ENCODE results near the gene DOK5. TPM values are rescaled to one million over a fixed set of nuclear protein-coding genes. Genes with fewer than 3 reads are reported as not detected.

The DOK5 gene
- total and polyA plus RNA-seq, 2 experiments from 2014 or later: 5.0 to 6.9 TPM

- H3K79me2 ChIP-seq (replicated peaks; ENCODE audit: insufficient read depth): no peaks in the 10 kb centered on the region
- no peak overlapping the region for H3K4me3 ChIP-seq
- no peaks in the 10 kb centered on the region for H3K9me2 ChIP-seq (ENCODE audit: insufficient read depth)
- no peak overlapping the region for H3K4me2 ChIP-seq
- no peaks in the 10 kb centered on the region for H3F3A ChIP-seq (replicated peaks; ENCODE audit: low read depth)
- no peaks in the 10 kb centered on the region for H3K36me3 ChIP-seq (ENCODE audit: insufficient read depth)
- no peaks in the 10 kb centered on the region for H4K20me1 ChIP-seq (replicated peaks; ENCODE audit: insufficient read depth)
- no peaks in the 10 kb centered on the region for H3K36me3 Mint-ChIP-seq (ENCODE audit: low read depth)
- DNase-seq (ENCODE audit: low spot score): no peak
- H3K4me1 Mint-ChIP-seq: no peaks in the 10 kb centered on the region
- no peak overlapping the region for H3K27ac ChIP-seq (ENCODE audit: low read depth)
- H3K4me3 Mint-ChIP-seq: no peak overlapping the region
- peaks cover 6% of the 10 kb centered on the region for H3K27me3 Mint-ChIP-seq (ENCODE audit: insufficient read depth, low read depth, poor library complexity)
- no peak for ATAC-seq
- H3K9me3 Mint-ChIP-seq: no peaks in the 10 kb centered on the region
- H3K4me1 ChIP-seq (ENCODE audit: insufficient read depth): no peaks in the 10 kb centered on the region
- H2AFZ ChIP-seq: no peak overlapping the region
- no peaks in the 10 kb centered on the region for H3K27me3 ChIP-seq (ENCODE audit: insufficient read depth)
- no peak overlapping the region for H3K27ac Mint-ChIP-seq
- TF ChIP-seq, protein P1, sequence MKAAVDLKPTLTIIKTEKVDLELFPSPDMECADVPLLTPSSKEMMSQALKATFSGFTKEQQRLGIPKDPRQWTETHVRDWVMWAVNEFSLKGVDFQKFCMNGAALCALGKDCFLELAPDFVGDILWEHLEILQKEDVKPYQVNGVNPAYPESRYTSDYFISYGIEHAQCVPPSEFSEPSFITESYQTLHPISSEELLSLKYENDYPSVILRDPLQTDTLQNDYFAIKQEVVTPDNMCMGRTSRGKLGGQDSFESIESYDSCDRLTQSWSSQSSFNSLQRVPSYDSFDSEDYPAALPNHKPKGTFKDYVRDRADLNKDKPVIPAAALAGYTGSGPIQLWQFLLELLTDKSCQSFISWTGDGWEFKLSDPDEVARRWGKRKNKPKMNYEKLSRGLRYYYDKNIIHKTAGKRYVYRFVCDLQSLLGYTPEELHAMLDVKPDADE (IDR thresholded peaks at IDR 0.05): no peak
- no peak for TF ChIP-seq NANOG (IDR thresholded peaks at IDR 0.05; ENCODE audit: borderline replicate concordance)
- no peak for TF ChIP-seq CREB1 (CRISPR knock-in tag; IDR thresholded peaks at IDR 0.05; ENCODE audit: low read depth)
- TF ChIP-seq EZH2phosphoT487 (IDR thresholded peaks at IDR 0.05; ENCODE audit: unreplicated experiment): no peak
- no peak for TF ChIP-seq ZNF462 (CRISPR knock-in tag; IDR thresholded peaks at IDR 0.05)
- TF ChIP-seq, protein P2, sequence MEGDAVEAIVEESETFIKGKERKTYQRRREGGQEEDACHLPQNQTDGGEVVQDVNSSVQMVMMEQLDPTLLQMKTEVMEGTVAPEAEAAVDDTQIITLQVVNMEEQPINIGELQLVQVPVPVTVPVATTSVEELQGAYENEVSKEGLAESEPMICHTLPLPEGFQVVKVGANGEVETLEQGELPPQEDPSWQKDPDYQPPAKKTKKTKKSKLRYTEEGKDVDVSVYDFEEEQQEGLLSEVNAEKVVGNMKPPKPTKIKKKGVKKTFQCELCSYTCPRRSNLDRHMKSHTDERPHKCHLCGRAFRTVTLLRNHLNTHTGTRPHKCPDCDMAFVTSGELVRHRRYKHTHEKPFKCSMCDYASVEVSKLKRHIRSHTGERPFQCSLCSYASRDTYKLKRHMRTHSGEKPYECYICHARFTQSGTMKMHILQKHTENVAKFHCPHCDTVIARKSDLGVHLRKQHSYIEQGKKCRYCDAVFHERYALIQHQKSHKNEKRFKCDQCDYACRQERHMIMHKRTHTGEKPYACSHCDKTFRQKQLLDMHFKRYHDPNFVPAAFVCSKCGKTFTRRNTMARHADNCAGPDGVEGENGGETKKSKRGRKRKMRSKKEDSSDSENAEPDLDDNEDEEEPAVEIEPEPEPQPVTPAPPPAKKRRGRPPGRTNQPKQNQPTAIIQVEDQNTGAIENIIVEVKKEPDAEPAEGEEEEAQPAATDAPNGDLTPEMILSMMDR (conservative IDR thresholded peaks at IDR 0.05; ENCODE audit: low read depth in 2 of 2): no peak
These were observed 13.0 kb downstream of the DOK5 start for GRCh38 chr20:54488442-54488841.

Data from GM23338 (cell line).